Measurements from ENCODE around the gene HOXB3. TPM values are rescaled to one million over a fixed set of nuclear protein-coding genes. Genes with fewer than 3 reads are reported as not detected.

Gene HOXB3
- total RNA-seq, 1 experiment from 2014 or later, result 151 TPM

GRCh38 chr17:48554412-48555257, 35.4 kb downstream of the HOXB3 start:
- H3K4me1 Mint-ChIP-seq (ENCODE audit: low read depth, unreplicated experiment), result peaks cover 57% of the 10 kb centered on the region
- DNase-seq, result no peak
- BruUV-seq (replicated peaks), result no TSS peak
- TF ChIP-seq, protein P1, sequence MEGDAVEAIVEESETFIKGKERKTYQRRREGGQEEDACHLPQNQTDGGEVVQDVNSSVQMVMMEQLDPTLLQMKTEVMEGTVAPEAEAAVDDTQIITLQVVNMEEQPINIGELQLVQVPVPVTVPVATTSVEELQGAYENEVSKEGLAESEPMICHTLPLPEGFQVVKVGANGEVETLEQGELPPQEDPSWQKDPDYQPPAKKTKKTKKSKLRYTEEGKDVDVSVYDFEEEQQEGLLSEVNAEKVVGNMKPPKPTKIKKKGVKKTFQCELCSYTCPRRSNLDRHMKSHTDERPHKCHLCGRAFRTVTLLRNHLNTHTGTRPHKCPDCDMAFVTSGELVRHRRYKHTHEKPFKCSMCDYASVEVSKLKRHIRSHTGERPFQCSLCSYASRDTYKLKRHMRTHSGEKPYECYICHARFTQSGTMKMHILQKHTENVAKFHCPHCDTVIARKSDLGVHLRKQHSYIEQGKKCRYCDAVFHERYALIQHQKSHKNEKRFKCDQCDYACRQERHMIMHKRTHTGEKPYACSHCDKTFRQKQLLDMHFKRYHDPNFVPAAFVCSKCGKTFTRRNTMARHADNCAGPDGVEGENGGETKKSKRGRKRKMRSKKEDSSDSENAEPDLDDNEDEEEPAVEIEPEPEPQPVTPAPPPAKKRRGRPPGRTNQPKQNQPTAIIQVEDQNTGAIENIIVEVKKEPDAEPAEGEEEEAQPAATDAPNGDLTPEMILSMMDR (IDR thresholded peaks at IDR 0.05; ENCODE audit: unreplicated experiment), result no peak
- peak overlapping the region; percentile 47 for H3K27ac Mint-ChIP-seq (ENCODE audit: unreplicated experiment)
- no peaks in the 10 kb centered on the region for H3K9me3 Mint-ChIP-seq (ENCODE audit: low read depth, unreplicated experiment)
- no peaks in the 10 kb centered on the region for H3K27me3 Mint-ChIP-seq (ENCODE audit: unreplicated experiment)
- CTCF ChIA-PET, result interaction anchor here (0.6 to 1.5 kb wide), 7 partner anchors 8 to 289 kb away, joined by 3 to 6 read pairs (median 5); no protein-coding TSS in a partner anchor
- peaks cover 91% of the 10 kb centered on the region for H3K36me3 Mint-ChIP-seq (ENCODE audit: insufficient read depth, unreplicated experiment)
- intact Hi-C loops (cut with micrococcal nuclease; ENCODE audit: unreplicated experiment), result no loop called here
- peak overlapping the region; percentile 64 for H3K4me3 Mint-ChIP-seq (ENCODE audit: low read depth, unreplicated experiment)

DNA sequence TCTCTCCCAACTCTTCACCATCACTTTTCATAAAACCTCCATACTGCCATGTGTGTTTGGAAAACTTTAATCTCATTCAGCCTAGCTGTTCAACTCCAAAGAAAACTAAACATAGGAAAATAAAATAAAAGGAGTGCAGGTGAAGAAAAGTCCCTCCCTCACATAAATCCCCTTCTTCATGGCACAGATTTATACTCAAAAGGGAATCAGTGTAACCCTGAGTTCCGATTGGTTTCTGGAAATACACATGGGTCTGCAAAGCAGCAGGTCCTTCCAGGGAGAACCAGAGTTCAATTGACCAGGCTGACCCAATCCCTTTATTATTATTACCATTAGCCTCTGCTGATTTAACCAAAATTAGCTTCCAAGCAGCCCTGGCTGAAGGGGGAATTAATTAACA, 36.2 kb downstream of the HOXB3 start:
- peaks cover 90% of the 10 kb centered on the region for H3K36me3 Mint-ChIP-seq (ENCODE audit: insufficient read depth, unreplicated experiment)
- CTCF ChIA-PET, result interaction anchor here (0.7 kb wide), 2 partner anchors 8 to 760 kb away, joined by 3 read pairs; no protein-coding TSS in a partner anchor
- no peaks in the 10 kb centered on the region for H3K27me3 Mint-ChIP-seq (ENCODE audit: unreplicated experiment)
- TF ChIP-seq, protein P1 (IDR thresholded peaks at IDR 0.05; ENCODE audit: unreplicated experiment), result no peak
- H3K27ac Mint-ChIP-seq (ENCODE audit: unreplicated experiment), result peak overlapping the region; percentile 47
- DNase-seq, result no peak
- no TSS peak for BruUV-seq (replicated peaks)
- peaks cover 49% of the 10 kb centered on the region for H3K4me1 Mint-ChIP-seq (ENCODE audit: low read depth, unreplicated experiment)
- H3K9me3 Mint-ChIP-seq (ENCODE audit: low read depth, unreplicated experiment), result no peaks in the 10 kb centered on the region
- H3K4me3 Mint-ChIP-seq (ENCODE audit: low read depth, unreplicated experiment), result peak overlapping the region; percentile 64
- intact Hi-C loops (cut with micrococcal nuclease; ENCODE audit: unreplicated experiment), result no loop called here

- TF ChIP-seq, protein P1 (IDR thresholded peaks at IDR 0.05; ENCODE audit: unreplicated experiment), result no peak
- no peak for DNase-seq
- no peaks in the 10 kb centered on the region for H3K9me3 Mint-ChIP-seq (ENCODE audit: low read depth, unreplicated experiment)
- intact Hi-C loops (cut with micrococcal nuclease; ENCODE audit: unreplicated experiment), result no loop called here
- BruUV-seq (replicated peaks), result no TSS peak
- H3K36me3 Mint-ChIP-seq (ENCODE audit: insufficient read depth, unreplicated experiment), result peaks cover 90% of the 10 kb centered on the region
- no peaks in the 10 kb centered on the region for H3K27me3 Mint-ChIP-seq (ENCODE audit: unreplicated experiment)
- CTCF ChIA-PET, result no interaction called here
- H3K27ac Mint-ChIP-seq (ENCODE audit: unreplicated experiment), result peak overlapping the region; percentile 47
- H3K4me1 Mint-ChIP-seq (ENCODE audit: low read depth, unreplicated experiment), result peaks cover 42% of the 10 kb centered on the region
- H3K4me3 Mint-ChIP-seq (ENCODE audit: low read depth, unreplicated experiment), result peak overlapping the region; percentile 64
These were observed 36.9 kb downstream of the HOXB3 start for GRCh38 chr17:48553190-48553547.

DNA sequence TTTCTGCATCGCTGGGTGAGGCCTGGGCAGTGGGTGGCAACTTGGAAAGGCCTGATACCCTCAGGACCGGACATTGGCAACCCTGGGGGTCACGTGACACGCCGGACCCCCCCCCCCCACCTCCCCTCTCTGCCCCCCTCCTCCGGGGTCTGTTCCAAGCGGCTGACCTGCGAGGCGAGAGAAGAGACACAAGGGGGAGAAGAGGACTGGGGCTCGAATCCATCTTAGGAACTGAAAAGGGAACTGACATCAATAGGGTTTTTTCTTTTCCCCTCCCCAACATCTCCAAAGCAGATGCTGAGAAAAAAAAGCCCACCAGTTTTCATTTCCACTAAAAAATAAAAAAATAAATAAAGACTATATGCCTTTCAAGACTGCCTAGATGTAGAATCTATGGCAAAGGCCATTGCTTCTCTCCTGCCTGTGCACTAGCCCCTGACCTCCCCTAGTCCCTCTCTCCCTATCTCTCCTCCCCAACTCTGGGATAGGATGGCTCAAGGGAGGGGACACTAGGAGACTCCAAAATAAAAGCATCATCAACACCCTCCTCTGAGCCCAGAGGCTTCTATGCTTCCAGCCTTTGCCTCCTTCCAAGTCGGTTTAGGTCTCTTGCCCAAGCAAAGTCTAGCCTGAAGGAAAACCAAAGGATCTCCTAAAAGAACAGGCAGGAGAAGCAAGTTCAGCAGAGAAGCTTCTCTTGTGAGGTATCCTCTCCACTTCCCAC, 37.4 kb downstream of the HOXB3 start:
- Mint-ChIP-seq H3K4me3 (ENCODE audit: low read depth, unreplicated experiment) (peak overlapping the region; percentile 64), H3K36me3 (ENCODE audit: insufficient read depth, unreplicated experiment) (peaks cover 90% of the 10 kb centered on the region), H3K9me3 (ENCODE audit: low read depth, unreplicated experiment) (no peaks in the 10 kb centered on the region), H3K27me3 (ENCODE audit: unreplicated experiment) (no peaks in the 10 kb centered on the region), H3K27ac (ENCODE audit: unreplicated experiment) (peak overlapping the region; percentile 47), H3K4me1 (ENCODE audit: low read depth, unreplicated experiment) (peaks cover 38% of the 10 kb centered on the region)
- CTCF ChIA-PET, result no interaction called here
- intact Hi-C loops (cut with micrococcal nuclease; ENCODE audit: unreplicated experiment), result no loop called here
- TF ChIP-seq, protein P1 (IDR thresholded peaks at IDR 0.05; ENCODE audit: unreplicated experiment), result no peak
- BruUV-seq (replicated peaks), result no TSS peak
- no peak for DNase-seq

Data from Calu3 (cell line).